Left lung (tissue), 10 donors: ENCODE measurements around the gene PODXL. TPM values are rescaled to one million over a fixed set of nuclear protein-coding genes. Genes with fewer than 3 reads are reported as not detected.
A peak's percentile ranks its signal among the peaks of the same experiment; 100 is the strongest.

Experiments used
- ATAC-seq: fragments of 200-7000 bp; cut with Tn5 transposase; one replicate; pipeline ENCODE4 v1.9.1; 2020; ENCODE audit warnings: moderate library complexity
- DNase-seq, 4 donors: peaks; one replicate each; pipeline ENCODE4 v3.0.0-alpha.2; 2013 to 2020
- H3K27ac ChIP-seq, 2 donors: fragments of 200-600 bp; sonication (generic) in 1 of 2; one replicate each; pipeline versions ENCODE4 v1.5.0 to v1.8.0; 2020 to 2021
- H3K27me3 ChIP-seq, 2 donors: fragments of 200-600 bp; sonication (generic) in 1 of 2; one replicate each; pipeline versions ENCODE4 v1.5.0 to v1.8.0; 2020 to 2021
- H3K36me3 ChIP-seq, 2 donors: fragments of 200-600 bp; sonication (generic) in 1 of 2; one replicate each; pipeline versions ENCODE4 v1.5.0 to v1.8.0; 2020 to 2021
- H3K4me1 ChIP-seq, 2 donors: fragments of 200-600 bp; one replicate each; pipeline ENCODE4 v1.8.0; 2021
- H3K4me3 ChIP-seq, 2 donors: fragments of 200-600 bp; sonication (generic) in 1 of 2; one replicate each; pipeline versions ENCODE4 v1.5.0 to v1.8.0; 2020 to 2021; ENCODE audit warnings: mild to moderate bottlenecking in 1 of 2
- H3K9me3 ChIP-seq, 2 donors: fragments of 200-600 bp; sonication (generic) in 1 of 2; one replicate each; pipeline versions ENCODE4 v1.5.0 to v1.8.0; 2020 to 2021
- intact Hi-C, 2 donors: fragments of 100-400 bp; cut with DNase I; formaldehyde crosslinking; loops; one replicate each; pipeline versions ENCODE4 v1.11.2 to v1.14.2; 2022
- polyA plus RNA-seq, 6 donors: library from polyadenylated mRNA; unstranded; fragments of 120-200 nt; gene quantifications; one replicate each; pipeline ENCODE4 v1.2.1, GENCODE V29; 2013; ENCODE audit not compliant: insufficient read length in 6 of 6
- total RNA-seq, 2 donors: library from RNA; stranded (reverse); fragmentation: NEBNext Ultra II Directional; extraction: Animal tissue kit (Norgen Biotek cat#: 25700); gene quantifications; one replicate each; pipeline ENCODE4 v1.2.1, GENCODE V29; 2021
- TF ChIP-seq, protein P1 (sequence below), 2 donors: fragments of 200-600 bp; sonication (generic) in 1 of 2; IDR thresholded peaks; one replicate each; pipeline versions ENCODE4 v1.5.0 to v1.8.0; 2021; ENCODE audit warnings: antibody characterized with exemption in 2 of 2
- donor health status: DM: no; HTN: yes; CAD: no.
- donor health status: DM: no; HTN: no; CAD: no.

The PODXL gene
- total and polyA plus RNA-seq, 8 donors: 52.3 to 124 (median 63.0) TPM

DNA sequence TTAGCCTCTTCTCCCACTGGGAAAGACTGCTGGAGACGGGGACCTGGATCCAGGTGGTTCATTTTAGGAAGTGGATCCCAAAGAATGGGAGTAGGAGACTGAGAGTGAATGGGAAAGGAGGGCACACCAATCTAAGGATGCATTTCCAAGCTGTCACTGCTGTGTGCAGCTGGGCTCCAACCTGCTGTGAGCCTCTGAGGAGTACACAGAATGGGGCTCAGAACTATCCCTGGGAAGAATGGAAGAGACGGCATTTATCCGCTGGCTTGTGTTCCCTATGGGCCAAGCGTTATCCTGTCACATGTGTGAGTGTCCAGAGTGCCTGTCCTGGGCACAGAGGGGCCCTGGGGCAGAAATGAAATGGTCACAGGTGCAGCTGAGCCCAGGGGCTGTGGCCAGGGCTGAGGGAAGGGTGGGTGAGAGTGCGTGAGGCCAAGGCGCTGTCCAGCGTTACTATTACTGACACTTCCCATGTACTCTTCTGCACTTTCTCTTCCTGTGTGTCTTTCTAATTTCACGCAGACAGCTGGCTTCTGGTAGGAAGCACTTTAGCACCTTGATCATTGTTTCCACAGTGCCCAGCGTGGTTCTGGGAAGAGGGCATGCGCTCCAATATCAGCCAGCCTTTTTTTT, 35.4 kb upstream of the PODXL start:
- no peaks in the 10 kb centered on the region for H3K36me3 ChIP-seq
- no peaks in the 10 kb centered on the region for H3K27me3 ChIP-seq
- no peaks in the 10 kb centered on the region for H3K9me3 ChIP-seq
- ATAC-seq: no peak
- H3K4me3 ChIP-seq: no peak overlapping the region
- H3K4me1 ChIP-seq: no peaks in the 10 kb centered on the region
- TF ChIP-seq, protein P1, sequence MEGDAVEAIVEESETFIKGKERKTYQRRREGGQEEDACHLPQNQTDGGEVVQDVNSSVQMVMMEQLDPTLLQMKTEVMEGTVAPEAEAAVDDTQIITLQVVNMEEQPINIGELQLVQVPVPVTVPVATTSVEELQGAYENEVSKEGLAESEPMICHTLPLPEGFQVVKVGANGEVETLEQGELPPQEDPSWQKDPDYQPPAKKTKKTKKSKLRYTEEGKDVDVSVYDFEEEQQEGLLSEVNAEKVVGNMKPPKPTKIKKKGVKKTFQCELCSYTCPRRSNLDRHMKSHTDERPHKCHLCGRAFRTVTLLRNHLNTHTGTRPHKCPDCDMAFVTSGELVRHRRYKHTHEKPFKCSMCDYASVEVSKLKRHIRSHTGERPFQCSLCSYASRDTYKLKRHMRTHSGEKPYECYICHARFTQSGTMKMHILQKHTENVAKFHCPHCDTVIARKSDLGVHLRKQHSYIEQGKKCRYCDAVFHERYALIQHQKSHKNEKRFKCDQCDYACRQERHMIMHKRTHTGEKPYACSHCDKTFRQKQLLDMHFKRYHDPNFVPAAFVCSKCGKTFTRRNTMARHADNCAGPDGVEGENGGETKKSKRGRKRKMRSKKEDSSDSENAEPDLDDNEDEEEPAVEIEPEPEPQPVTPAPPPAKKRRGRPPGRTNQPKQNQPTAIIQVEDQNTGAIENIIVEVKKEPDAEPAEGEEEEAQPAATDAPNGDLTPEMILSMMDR (IDR thresholded peaks at IDR 0.05): no peak
- no peak overlapping the region for H3K27ac ChIP-seq
- DNase-seq: no peak
- intact Hi-C loops: no loop called here

DNA sequence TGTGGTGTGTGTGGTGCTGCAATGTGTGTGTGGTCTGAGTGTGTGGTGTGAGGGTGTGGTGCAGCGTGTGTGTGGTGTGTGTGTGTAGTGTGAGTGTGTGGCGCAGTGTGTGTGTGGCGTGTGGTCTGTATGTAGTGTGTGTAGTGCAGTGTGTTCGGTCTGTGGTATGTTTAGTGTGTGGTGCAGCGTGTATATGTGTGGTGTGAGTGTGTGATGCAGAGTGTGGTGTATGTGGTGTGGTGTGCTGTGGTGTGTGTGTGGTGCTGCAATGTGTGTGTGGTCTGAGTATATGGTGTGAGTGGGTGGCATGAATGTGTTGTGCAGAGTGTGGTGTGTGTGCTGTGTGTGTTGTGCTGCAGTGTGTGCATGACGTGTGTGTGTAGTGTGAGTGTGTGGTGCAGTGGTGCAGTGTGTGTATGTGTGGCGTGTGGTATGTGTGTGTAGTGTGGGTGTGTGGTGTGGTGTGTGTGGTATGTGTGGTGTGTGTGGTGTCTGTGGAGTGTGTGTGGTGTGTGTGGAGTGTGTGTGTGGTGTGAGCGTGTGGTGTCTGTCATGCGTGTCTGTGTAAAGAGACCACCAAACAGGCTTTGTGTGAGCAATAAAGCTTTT, 31.0 kb upstream of the PODXL start:
- Histone ChIP-seq H3K27ac (no peak overlapping the region), H3K36me3 (no peaks in the 10 kb centered on the region), H3K27me3 (no peaks in the 10 kb centered on the region), H3K4me1 (no peaks in the 10 kb centered on the region), H3K9me3 (no peaks in the 10 kb centered on the region), H3K4me3 (no peak overlapping the region)
- DNase-seq: no peak
- no peak for ATAC-seq
- TF ChIP-seq, protein P1 (IDR thresholded peaks at IDR 0.05): no peak
- intact Hi-C loops: no loop called here

DNA sequence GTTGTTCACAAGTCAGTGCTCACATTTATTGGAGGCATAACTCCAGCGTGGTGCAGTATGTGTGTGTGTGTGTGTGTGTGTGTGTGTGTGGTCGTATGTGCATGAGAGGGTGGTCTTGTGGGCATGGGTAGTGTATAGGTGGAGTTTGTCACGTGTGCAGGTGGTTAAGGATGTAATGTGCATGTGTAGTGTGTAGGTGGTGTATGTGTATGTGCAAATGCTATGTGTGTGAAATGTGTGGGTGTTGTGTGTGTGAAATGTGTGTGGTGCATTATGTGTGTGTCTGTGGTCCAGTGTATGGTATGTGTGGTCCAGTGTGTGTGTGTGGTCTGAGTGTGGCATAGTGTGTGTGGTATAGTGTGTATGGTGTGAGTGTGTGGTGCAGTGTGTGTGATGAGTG, 30.3 kb upstream of the PODXL start:
- intact Hi-C loops: no loop called here
- no peak overlapping the region for H3K4me3 ChIP-seq
- no peak for ATAC-seq
- H3K27me3 ChIP-seq: no peaks in the 10 kb centered on the region
- TF ChIP-seq, protein P1 (IDR thresholded peaks at IDR 0.05): no peak
- H3K36me3 ChIP-seq: no peaks in the 10 kb centered on the region
- H3K9me3 ChIP-seq: no peaks in the 10 kb centered on the region
- H3K4me1 ChIP-seq: no peaks in the 10 kb centered on the region
- DNase-seq: no peak
- no peak overlapping the region for H3K27ac ChIP-seq

DNA sequence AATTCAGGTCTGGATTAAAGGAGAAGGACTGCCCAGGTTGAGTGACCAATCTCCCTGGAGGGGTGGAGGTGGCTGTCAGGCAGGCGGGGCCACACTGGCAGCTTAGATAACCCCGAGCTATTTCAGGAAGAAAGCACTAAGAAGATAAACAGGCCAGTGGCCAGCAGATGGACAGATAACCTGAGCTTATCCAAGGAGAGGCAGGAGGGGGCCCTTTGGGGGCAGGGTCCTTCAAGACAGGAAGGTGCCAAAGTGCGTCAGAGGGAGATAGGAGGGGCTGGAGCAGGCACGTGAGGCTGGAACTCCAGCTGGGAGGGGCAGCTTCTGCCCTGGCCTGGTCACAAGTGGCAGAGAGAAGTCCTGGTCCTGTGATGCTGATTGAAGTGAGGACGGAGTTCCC, 29.8 kb upstream of the PODXL start:
- intact Hi-C loops: no loop called here
- H3K4me1 ChIP-seq: no peaks in the 10 kb centered on the region
- DNase-seq (peak in 1 of 4 donors; percentile 25), ATAC-seq (peak; percentile 42)
- H3K36me3 ChIP-seq: no peaks in the 10 kb centered on the region
- H3K27ac ChIP-seq: no peak overlapping the region
- H3K27me3 ChIP-seq: no peaks in the 10 kb centered on the region
- no peak overlapping the region for H3K4me3 ChIP-seq
- no peaks in the 10 kb centered on the region for H3K9me3 ChIP-seq
- TF ChIP-seq, protein P1 (IDR thresholded peaks at IDR 0.05): no peak

DNA sequence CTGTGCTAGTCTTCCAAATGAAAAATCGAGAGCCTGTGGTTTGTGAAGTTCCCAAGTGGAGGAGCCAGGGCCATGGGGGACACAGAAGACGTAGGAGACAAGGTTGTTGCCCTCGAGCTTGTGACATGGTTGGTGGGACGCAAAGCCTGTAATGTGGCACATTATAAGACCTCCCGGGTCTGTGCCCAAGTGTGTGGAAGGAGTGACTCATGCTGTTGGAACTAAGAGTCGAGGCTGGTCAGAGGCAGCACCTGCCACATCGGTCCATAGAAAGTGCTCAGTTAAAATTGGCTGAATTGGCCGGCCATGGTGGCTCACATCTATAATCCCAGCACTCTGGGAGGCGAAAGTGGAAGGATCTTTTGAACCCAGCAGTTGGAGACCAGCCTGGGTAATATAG, 27.0 kb upstream of the PODXL start:
- Histone ChIP-seq H3K27ac (no peak overlapping the region), H3K36me3 (no peaks in the 10 kb centered on the region), H3K4me3 (no peak overlapping the region), H3K4me1 (no peaks in the 10 kb centered on the region), H3K9me3 (no peaks in the 10 kb centered on the region), H3K27me3 (no peaks in the 10 kb centered on the region)
- TF ChIP-seq, protein P1 (IDR thresholded peaks at IDR 0.05): no peak
- ATAC-seq (no peak), DNase-seq (no peak)
- intact Hi-C loops: no loop called here
